ENCODE results near the gene FLNC. TPM values are rescaled to one million over a fixed set of nuclear protein-coding genes. Genes with fewer than 3 reads are reported as not detected.

The FLNC gene
- total and polyA plus RNA-seq, 9 of the 15 experiments (the other 6 are each of a cell fraction or from before 2014, with no cell fraction given), result 0.90 to 155 (median 28.8) TPM

DNA sequence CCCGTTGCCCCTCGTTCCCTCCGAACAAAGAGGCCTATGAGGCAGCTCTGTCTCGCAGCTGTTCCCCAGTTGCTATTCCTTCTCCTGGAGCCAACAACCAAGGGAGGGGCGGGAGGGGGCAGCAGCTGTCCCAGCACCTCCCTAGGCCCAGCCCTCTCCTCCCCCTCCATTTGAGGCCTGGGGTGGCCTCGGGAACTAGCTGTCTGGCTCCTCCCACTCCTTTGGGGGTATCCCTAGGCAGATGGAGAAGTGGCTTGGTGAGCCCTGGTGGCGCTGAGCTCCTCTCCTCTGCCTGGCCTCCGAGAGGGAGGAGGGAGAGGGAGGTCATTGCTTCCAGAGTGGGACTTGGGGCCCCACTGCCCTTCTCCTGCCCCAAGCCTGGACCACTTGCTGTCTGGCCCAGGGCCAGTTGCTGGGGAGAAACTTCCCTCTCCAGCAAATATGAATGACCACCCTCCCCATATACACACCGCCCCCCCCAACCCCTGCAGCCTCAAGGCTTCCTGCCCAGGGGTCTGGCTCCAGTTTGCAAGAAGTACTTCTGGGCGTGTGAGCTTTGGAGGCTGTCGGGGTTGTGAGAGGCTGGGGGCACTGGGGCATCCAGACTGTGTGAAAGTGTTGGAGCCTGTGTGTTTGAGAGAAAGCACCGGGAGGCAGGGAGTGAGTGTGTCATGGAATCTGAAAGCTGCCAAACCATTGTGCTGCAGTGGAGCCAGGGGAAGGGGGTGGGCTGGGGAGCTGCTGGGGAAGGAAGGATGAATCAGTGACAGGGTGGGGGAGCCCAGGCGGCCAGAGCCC, 3.1 kb downstream of the FLNC start (continued):
- TF ChIP-seq ZNF143 (CRISPR knock-in tag; IDR thresholded peaks at IDR 0.05) (no peak), NCOR1 (IDR thresholded peaks at IDR 0.05) (0 out of 2 replicates have a peak, but pooled peaks have one; percentile 18), ZNF436 (CRISPR knock-in tag; IDR thresholded peaks at IDR 0.05) (no peak), ZNF263 (CRISPR knock-in tag; IDR thresholded peaks at IDR 0.05; ENCODE audit: borderline replicate concordance) (peak; percentile 86), OTX1 (CRISPR knock-in tag; IDR thresholded peaks at IDR 0.05) (0 out of 2 replicates have a peak, but pooled peaks have one; percentile 4)
- TF ChIP-seq, protein P1, sequence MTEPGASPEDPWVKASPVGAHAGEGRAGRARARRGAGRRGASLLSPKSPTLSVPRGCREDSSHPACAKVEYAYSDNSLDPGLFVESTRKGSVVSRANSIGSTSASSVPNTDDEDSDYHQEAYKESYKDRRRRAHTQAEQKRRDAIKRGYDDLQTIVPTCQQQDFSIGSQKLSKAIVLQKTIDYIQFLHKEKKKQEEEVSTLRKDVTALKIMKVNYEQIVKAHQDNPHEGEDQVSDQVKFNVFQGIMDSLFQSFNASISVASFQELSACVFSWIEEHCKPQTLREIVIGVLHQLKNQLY (CRISPR knock-in tag; conservative IDR thresholded peaks at IDR 0.05), result 0 out of 4 replicates have a peak, but pooled peaks of 1 of the 2 experiments have one; percentile 38
- TF ChIP-seq, protein P2, sequence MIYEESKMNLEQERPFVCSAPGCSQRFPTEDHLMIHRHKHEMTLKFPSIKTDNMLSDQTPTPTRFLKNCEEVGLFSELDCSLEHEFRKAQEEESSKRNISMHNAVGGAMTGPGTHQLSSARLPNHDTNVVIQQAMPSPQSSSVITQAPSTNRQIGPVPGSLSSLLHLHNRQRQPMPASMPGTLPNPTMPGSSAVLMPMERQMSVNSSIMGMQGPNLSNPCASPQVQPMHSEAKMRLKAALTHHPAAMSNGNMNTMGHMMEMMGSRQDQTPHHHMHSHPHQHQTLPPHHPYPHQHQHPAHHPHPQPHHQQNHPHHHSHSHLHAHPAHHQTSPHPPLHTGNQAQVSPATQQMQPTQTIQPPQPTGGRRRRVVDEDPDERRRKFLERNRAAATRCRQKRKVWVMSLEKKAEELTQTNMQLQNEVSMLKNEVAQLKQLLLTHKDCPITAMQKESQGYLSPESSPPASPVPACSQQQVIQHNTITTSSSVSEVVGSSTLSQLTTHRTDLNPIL (CRISPR knock-in tag; IDR thresholded peaks at IDR 0.05), result no peak
- TF ChIP-seq, protein P3, sequence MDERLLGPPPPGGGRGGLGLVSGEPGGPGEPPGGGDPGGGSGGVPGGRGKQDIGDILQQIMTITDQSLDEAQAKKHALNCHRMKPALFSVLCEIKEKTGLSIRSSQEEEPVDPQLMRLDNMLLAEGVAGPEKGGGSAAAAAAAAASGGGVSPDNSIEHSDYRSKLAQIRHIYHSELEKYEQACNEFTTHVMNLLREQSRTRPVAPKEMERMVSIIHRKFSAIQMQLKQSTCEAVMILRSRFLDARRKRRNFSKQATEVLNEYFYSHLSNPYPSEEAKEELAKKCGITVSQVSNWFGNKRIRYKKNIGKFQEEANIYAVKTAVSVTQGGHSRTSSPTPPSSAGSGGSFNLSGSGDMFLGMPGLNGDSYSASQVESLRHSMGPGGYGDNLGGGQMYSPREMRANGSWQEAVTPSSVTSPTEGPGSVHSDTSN (CRISPR knock-in tag; IDR thresholded peaks at IDR 0.05; ENCODE audit: low read depth), result no peak
- TF ChIP-seq, protein P3 (tag; conservative IDR thresholded peaks at IDR 0.05; ENCODE audit: low read depth), result no peak
- TF ChIP-seq, protein P4, sequence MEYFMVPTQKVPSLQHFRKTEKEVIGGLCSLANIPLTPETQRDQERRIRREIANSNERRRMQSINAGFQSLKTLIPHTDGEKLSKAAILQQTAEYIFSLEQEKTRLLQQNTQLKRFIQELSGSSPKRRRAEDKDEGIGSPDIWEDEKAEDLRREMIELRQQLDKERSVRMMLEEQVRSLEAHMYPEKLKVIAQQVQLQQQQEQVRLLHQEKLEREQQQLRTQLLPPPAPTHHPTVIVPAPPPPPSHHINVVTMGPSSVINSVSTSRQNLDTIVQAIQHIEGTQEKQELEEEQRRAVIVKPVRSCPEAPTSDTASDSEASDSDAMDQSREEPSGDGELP (CRISPR knock-in tag; IDR thresholded peaks at IDR 0.05; ENCODE audit: borderline replicate concordance), result peak; percentile 12
